HG03066 (cell line): ENCODE measurements around the gene ACSF2.
"Not testable (repeated sequence)": the region's sequence is repeated elsewhere in the genome, so short reads cannot be mapped to it uniquely, and the experiment has no call there.

ENCODE experiments used
- ATAC-seq: cut with Tn5 transposase; IDR thresholded peaks from one replicate; pipeline ENCODE4 v1.9.1; 2021; ENCODE audit warnings: low read depth; ENCODE audit not compliant: unreplicated experiment

ACSF2 gene

GRCh38 chr17:50406578-50406977, 19.4 kb upstream of the ACSF2 start:
- no peak for ATAC-seq

GRCh38 chr17:50407921-50408320, 18.1 kb upstream of the ACSF2 start:
- ATAC-seq: no peak

GRCh38 chr17:50412188-50412732, 13.8 kb upstream of the ACSF2 start:
- ATAC-seq: no peak

GRCh38 chr17:50414808-50415207, 11.2 kb upstream of the ACSF2 start:
- ATAC-seq: no peak

GRCh38 chr17:50419577-50419976, 6.4 kb upstream of the ACSF2 start:
- ATAC-seq: not testable (repeated sequence)

GRCh38 chr17:50420419-50421112, 5.5 kb upstream of the ACSF2 start:
- ATAC-seq: no peak

- no peak for ATAC-seq
These were observed 4.5 kb upstream of the ACSF2 start for GRCh38 chr17:50421308-50422051.

- no peak for ATAC-seq
These were observed 3.3 kb upstream of the ACSF2 start for GRCh38 chr17:50422738-50423137.

- ATAC-seq: no peak
These were observed 2.4 kb upstream of the ACSF2 start for GRCh38 chr17:50423553-50424159.

GRCh38 chr17:50424246-50424995, 1.6 kb upstream of the ACSF2 start:
- no peak for ATAC-seq

GRCh38 chr17:50424996-50425681, 879 bp upstream of the ACSF2 start:
- ATAC-seq: no peak

GRCh38 chr17:50426472-50426782, 409 bp downstream of the ACSF2 start:
- ATAC-seq: no peak

- ATAC-seq: no peak
These were observed 1.1 kb downstream of the ACSF2 start for GRCh38 chr17:50426814-50427787.

- not testable (repeated sequence) for ATAC-seq
These were observed 2.1 kb downstream of the ACSF2 start for GRCh38 chr17:50428126-50428525.

- no peak for ATAC-seq
These were observed 2.9 kb downstream of the ACSF2 start for GRCh38 chr17:50428831-50429424.

GRCh38 chr17:50429793-50430192, 3.8 kb downstream of the ACSF2 start:
- ATAC-seq: no peak

GRCh38 chr17:50430821-50431618, 5.0 kb downstream of the ACSF2 start:
- no peak for ATAC-seq
